ENCODE measurements around the gene ZNF514. TPM values are rescaled to one million over a fixed set of nuclear protein-coding genes. Genes with fewer than 3 reads are reported as not detected.

Gene ZNF514
- total and polyA plus RNA-seq, 10 of the 15 experiments (the other 5 are each of a cell fraction or from before 2014, with no cell fraction given), result 5.1 to 8.7 (median 6.6) TPM

DNA sequence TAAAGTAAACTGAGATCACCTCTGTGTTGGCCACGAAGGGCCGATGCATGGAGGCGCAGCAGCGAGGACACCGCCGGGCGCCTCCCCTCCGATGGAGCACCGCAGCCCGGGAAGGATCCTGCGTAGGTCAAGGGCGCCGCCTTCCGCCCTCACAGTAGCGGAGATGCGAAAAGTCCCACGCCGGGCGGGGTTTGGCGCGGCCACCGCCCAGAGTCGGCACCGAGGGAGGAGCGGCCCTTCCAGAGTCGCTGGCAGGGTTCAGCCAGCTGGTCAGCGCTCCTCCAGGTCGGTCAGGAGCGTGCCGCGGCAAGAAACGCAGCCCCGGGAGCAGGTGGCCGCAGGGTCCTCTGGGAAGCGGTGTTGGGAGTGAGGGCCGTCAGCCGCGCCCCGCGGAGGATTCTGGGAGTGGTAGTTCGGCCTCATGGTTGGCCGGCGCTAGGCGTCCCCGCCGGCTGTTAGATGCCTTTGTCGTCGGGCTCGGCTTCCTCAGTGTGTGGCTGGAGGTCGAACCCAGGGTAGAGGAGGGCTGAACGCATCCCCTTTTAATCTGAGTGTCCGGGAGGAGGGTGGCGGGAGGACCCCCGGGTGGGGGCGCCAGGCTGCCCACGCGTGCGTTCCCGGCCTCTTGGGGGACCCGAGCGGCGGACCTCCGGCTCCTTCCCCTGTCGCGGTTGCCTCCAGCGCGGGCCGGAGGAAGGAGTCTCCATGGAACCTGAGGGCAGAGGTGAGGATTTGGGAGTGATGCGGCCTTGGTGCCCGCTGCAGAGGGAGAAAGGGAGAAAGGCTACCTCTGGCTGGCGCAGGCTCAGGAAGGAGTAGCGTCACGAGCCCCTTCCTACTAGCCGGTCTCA lies 47.7 kb upstream of the ZNF514 start, which contains the start of gene ZNF892 (continued):
- TF ChIP-seq, protein P1, sequence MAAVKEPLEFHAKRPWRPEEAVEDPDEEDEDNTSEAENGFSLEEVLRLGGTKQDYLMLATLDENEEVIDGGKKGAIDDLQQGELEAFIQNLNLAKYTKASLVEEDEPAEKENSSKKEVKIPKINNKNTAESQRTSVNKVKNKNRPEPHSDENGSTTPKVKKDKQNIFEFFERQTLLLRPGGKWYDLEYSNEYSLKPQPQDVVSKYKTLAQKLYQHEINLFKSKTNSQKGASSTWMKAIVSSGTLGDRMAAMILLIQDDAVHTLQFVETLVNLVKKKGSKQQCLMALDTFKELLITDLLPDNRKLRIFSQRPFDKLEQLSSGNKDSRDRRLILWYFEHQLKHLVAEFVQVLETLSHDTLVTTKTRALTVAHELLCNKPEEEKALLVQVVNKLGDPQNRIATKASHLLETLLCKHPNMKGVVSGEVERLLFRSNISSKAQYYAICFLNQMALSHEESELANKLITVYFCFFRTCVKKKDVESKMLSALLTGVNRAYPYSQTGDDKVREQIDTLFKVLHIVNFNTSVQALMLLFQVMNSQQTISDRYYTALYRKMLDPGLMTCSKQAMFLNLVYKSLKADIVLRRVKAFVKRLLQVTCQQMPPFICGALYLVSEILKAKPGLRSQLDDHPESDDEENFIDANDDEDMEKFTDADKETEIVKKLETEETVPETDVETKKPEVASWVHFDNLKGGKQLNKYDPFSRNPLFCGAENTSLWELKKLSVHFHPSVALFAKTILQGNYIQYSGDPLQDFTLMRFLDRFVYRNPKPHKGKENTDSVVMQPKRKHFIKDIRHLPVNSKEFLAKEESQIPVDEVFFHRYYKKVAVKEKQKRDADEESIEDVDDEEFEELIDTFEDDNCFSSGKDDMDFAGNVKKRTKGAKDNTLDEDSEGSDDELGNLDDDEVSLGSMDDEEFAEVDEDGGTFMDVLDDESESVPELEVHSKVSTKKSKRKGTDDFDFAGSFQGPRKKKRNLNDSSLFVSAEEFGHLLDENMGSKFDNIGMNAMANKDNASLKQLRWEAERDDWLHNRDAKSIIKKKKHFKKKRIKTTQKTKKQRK (IDR thresholded peaks at IDR 0.05; ENCODE audit: low read depth, low read length), result no peak
- TF ChIP-seq, protein P2, sequence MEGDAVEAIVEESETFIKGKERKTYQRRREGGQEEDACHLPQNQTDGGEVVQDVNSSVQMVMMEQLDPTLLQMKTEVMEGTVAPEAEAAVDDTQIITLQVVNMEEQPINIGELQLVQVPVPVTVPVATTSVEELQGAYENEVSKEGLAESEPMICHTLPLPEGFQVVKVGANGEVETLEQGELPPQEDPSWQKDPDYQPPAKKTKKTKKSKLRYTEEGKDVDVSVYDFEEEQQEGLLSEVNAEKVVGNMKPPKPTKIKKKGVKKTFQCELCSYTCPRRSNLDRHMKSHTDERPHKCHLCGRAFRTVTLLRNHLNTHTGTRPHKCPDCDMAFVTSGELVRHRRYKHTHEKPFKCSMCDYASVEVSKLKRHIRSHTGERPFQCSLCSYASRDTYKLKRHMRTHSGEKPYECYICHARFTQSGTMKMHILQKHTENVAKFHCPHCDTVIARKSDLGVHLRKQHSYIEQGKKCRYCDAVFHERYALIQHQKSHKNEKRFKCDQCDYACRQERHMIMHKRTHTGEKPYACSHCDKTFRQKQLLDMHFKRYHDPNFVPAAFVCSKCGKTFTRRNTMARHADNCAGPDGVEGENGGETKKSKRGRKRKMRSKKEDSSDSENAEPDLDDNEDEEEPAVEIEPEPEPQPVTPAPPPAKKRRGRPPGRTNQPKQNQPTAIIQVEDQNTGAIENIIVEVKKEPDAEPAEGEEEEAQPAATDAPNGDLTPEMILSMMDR (IDR thresholded peaks at IDR 0.05 in 2 of 3, conservative IDR thresholded peaks at IDR 0.05 in 1 of 3; ENCODE audit: control insufficient read depth in 2 of 3, extremely low read depth in 1 of 3, insufficient read depth in 1 of 3, low read depth in 3 of 3, low read length in 3 of 3), result peak; percentile 52 to 77 (median 58); a peak in 5 of 6 replicates
- TF ChIP-seq, protein P3, sequence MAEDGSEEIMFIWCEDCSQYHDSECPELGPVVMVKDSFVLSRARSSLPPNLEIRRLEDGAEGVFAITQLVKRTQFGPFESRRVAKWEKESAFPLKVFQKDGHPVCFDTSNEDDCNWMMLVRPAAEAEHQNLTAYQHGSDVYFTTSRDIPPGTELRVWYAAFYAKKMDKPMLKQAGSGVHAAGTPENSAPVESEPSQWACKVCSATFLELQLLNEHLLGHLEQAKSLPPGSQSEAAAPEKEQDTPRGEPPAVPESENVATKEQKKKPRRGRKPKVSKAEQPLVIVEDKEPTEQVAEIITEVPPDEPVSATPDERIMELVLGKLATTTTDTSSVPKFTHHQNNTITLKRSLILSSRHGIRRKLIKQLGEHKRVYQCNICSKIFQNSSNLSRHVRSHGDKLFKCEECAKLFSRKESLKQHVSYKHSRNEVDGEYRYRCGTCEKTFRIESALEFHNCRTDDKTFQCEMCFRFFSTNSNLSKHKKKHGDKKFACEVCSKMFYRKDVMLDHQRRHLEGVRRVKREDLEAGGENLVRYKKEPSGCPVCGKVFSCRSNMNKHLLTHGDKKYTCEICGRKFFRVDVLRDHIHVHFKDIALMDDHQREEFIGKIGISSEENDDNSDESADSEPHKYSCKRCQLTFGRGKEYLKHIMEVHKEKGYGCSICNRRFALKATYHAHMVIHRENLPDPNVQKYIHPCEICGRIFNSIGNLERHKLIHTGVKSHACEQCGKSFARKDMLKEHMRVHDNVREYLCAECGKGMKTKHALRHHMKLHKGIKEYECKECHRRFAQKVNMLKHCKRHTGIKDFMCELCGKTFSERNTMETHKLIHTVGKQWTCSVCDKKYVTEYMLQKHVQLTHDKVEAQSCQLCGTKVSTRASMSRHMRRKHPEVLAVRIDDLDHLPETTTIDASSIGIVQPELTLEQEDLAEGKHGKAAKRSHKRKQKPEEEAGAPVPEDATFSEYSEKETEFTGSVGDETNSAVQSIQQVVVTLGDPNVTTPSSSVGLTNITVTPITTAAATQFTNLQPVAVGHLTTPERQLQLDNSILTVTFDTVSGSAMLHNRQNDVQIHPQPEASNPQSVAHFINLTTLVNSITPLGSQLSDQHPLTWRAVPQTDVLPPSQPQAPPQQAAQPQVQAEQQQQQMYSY (CRISPR knock-in tag; IDR thresholded peaks at IDR 0.05), result no peak
- TF ChIP-seq ZNF207 (IDR thresholded peaks at IDR 0.05; ENCODE audit: borderline replicate concordance) (peak; percentile 88; the same call in 1 of the 2 replicates), CREB1 (IDR thresholded peaks at IDR 0.05; ENCODE audit: low read depth) (peak; percentile 81), SUPT20H (IDR thresholded peaks at IDR 0.05; ENCODE audit: borderline replicate concordance, control insufficient read depth, low read depth, low read length) (no peak), SREBF1 (IDR thresholded peaks at IDR 0.05; ENCODE audit: low read length) (no peak), MXI1 (IDR thresholded peaks at IDR 0.05; ENCODE audit: low read depth, low read length) (peak; percentile 48; the same call in 1 of the 2 replicates), ZNF384 (IDR thresholded peaks at IDR 0.05; ENCODE audit: borderline replicate concordance, low read depth, low read length) (no peak), HCFC1 (IDR thresholded peaks at IDR 0.05; ENCODE audit: low read length) (peak; percentile 86), IKZF1 (conservative IDR thresholded peaks at IDR 0.05) (peak; percentile 98), RBBP5 (conservative IDR thresholded peaks at IDR 0.05) (no peak), POLR2A (IDR thresholded peaks at IDR 0.05; ENCODE audit: low read depth, low read length) (peak; percentile 69)
- TF ChIP-seq, protein P4, sequence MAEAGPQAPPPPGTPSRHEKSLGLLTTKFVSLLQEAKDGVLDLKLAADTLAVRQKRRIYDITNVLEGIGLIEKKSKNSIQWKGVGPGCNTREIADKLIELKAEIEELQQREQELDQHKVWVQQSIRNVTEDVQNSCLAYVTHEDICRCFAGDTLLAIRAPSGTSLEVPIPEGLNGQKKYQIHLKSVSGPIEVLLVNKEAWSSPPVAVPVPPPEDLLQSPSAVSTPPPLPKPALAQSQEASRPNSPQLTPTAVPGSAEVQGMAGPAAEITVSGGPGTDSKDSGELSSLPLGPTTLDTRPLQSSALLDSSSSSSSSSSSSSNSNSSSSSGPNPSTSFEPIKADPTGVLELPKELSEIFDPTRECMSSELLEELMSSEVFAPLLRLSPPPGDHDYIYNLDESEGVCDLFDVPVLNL (IDR thresholded peaks at IDR 0.05; ENCODE audit: low read depth, low read length), result no peak
- TF ChIP-seq, protein P5, sequence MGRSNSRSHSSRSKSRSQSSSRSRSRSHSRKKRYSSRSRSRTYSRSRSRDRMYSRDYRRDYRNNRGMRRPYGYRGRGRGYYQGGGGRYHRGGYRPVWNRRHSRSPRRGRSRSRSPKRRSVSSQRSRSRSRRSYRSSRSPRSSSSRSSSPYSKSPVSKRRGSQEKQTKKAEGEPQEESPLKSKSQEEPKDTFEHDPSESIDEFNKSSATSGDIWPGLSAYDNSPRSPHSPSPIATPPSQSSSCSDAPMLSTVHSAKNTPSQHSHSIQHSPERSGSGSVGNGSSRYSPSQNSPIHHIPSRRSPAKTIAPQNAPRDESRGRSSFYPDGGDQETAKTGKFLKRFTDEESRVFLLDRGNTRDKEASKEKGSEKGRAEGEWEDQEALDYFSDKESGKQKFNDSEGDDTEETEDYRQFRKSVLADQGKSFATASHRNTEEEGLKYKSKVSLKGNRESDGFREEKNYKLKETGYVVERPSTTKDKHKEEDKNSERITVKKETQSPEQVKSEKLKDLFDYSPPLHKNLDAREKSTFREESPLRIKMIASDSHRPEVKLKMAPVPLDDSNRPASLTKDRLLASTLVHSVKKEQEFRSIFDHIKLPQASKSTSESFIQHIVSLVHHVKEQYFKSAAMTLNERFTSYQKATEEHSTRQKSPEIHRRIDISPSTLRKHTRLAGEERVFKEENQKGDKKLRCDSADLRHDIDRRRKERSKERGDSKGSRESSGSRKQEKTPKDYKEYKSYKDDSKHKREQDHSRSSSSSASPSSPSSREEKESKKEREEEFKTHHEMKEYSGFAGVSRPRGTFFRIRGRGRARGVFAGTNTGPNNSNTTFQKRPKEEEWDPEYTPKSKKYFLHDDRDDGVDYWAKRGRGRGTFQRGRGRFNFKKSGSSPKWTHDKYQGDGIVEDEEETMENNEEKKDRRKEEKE (IDR thresholded peaks at IDR 0.05), result no peak
